Type B pancreatic cell (in vitro differentiated cells): Measurements from ENCODE around the gene RTN4IP1. TPM values are rescaled to one million over a fixed set of nuclear protein-coding genes. Genes with fewer than 3 reads are reported as not detected.

Experiments used
- DNase-seq: peaks from one replicate; pipeline ENCODE4 v3.0.0; 2021; ENCODE audit warnings: mixed read lengths; ENCODE audit not compliant: unreplicated experiment; ENCODE audit errors: extremely low spot score
- H3K27ac Mint-ChIP-seq: 2 replicates; pipeline ENCODE4 v1.8.0; 2021; ENCODE audit warnings: mild to moderate bottlenecking, mixed read lengths
- H3K27me3 Mint-ChIP-seq: 2 replicates; pipeline ENCODE4 v1.8.0; 2021; ENCODE audit warnings: mixed read lengths
- H3K36me3 Mint-ChIP-seq: 2 replicates; pipeline ENCODE4 v1.8.0; 2021; ENCODE audit warnings: mixed read lengths
- H3K4me1 Mint-ChIP-seq: one replicate; pipeline ENCODE4 v1.8.0; 2021; ENCODE audit warnings: mixed read lengths; ENCODE audit not compliant: unreplicated experiment
- H3K4me3 Mint-ChIP-seq: 2 replicates; pipeline ENCODE4 v1.8.0; 2021; ENCODE audit warnings: mild to moderate bottlenecking, mixed read lengths
- H3K9me3 Mint-ChIP-seq: 2 replicates; pipeline ENCODE4 v1.8.0; 2021; ENCODE audit warnings: mixed read lengths
- total RNA-seq: library from RNA; stranded (reverse); gene quantifications from 2 replicates; pipeline ENCODE4 v1.2.1, GENCODE V29; 2021; ENCODE audit warnings: low replicate concordance
- TF ChIP-seq, protein P1 (sequence below): fragments of 200-600 bp; sonication (generic); conservative IDR thresholded peaks from 2 replicates; pipeline ENCODE4 v1.5.0; 2021; ENCODE audit warnings: antibody characterized with exemption, mild to moderate bottlenecking

Gene RTN4IP1
- total RNA-seq, 1 donor from 2014 or later = 8.6 TPM

DNA sequence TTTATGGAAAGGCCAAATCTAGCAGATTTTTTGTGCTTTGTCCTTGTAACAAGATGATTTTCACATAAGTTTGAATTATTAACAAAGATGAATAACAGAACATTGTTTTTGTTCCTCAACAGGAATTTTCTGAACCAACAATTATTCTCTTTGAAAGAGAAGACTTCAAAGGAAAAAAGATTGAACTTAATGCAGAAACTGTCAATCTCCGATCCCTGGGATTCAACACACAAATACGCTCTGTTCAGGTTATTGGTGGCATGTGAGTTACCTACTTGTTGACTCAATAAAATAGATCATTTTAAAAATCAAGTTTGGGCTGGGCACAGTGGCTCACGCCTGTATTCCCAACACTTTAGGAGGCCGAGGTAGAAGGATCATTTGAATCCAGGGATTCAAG lies 70.9 kb downstream of the RTN4IP1 start:
- Mint-ChIP-seq H3K27me3 (no peaks in the 10 kb centered on the region), H3K27ac (no peak overlapping the region)

DNA sequence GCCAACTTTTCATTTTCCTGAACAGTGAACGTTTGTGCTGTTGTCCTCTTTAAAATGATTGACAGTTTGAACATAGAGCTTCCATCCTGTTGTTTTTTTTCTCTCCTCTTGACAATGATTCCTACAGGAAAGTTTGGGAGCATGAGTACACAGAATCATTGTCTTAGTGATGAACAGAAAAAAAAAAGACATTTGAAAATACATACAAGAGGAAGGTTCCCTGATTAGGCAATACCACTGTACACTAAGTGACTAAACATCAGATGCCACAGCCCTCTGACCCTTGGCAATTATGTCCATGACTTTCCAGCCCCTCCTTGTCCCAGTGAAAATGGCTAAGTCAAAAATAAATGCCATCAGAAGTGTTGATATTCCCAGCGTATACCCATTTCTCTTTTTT lies 71.5 kb downstream of the RTN4IP1 start:
- H3K27me3 Mint-ChIP-seq = no peaks in the 10 kb centered on the region
- no peak for DNase-seq
- H3K9me3 Mint-ChIP-seq = no peaks in the 10 kb centered on the region
- no peak overlapping the region for H3K4me3 Mint-ChIP-seq
- peaks cover 6% of the 10 kb centered on the region for H3K4me1 Mint-ChIP-seq
- no peaks in the 10 kb centered on the region for H3K36me3 Mint-ChIP-seq
- TF ChIP-seq, protein P1, sequence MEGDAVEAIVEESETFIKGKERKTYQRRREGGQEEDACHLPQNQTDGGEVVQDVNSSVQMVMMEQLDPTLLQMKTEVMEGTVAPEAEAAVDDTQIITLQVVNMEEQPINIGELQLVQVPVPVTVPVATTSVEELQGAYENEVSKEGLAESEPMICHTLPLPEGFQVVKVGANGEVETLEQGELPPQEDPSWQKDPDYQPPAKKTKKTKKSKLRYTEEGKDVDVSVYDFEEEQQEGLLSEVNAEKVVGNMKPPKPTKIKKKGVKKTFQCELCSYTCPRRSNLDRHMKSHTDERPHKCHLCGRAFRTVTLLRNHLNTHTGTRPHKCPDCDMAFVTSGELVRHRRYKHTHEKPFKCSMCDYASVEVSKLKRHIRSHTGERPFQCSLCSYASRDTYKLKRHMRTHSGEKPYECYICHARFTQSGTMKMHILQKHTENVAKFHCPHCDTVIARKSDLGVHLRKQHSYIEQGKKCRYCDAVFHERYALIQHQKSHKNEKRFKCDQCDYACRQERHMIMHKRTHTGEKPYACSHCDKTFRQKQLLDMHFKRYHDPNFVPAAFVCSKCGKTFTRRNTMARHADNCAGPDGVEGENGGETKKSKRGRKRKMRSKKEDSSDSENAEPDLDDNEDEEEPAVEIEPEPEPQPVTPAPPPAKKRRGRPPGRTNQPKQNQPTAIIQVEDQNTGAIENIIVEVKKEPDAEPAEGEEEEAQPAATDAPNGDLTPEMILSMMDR = no peak
- H3K27ac Mint-ChIP-seq = no peak overlapping the region

More for the DNA sequence above, 70.9 kb downstream of the RTN4IP1 start:
- Mint-ChIP-seq H3K36me3 (no peaks in the 10 kb centered on the region), H3K4me3 (no peak overlapping the region), H3K4me1 (peaks cover 6% of the 10 kb centered on the region), H3K9me3 (no peaks in the 10 kb centered on the region)
- TF ChIP-seq, protein P1 = no peak
- DNase-seq = no peak

DNA sequence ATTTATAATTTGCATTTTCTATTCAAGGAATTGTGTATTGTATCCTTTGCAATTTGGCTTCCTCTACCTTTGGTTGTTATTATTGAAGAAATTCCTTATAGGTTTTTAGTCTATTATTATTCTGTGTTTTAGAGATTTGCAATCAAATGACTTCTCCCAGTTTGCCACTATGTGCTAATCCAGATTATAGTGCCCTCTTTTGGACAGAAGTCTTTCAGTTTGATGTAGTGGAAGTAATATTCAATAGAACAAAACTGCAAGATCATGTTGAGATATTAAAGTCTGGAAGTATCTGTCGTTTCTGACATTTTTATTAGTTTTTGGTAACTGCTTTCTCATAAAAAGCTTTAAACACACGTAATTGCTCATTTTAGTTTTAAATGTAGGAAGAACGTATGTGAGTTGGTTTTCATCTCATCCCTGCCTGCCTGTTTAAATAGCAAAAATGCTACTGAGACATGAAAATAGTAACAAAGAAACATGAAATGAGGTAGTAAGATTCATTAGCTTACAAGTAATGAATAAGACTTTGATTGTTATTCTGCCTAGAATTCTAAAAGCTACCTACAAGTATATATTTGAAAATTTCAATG lies 72.8 kb downstream of the RTN4IP1 start:
- Mint-ChIP-seq H3K27ac (no peak overlapping the region), H3K9me3 (no peaks in the 10 kb centered on the region), H3K27me3 (no peaks in the 10 kb centered on the region), H3K4me3 (no peak overlapping the region), H3K36me3 (no peaks in the 10 kb centered on the region), H3K4me1 (no peaks in the 10 kb centered on the region)
- TF ChIP-seq, protein P1 = peak; percentile 28
- no peak for DNase-seq

DNA sequence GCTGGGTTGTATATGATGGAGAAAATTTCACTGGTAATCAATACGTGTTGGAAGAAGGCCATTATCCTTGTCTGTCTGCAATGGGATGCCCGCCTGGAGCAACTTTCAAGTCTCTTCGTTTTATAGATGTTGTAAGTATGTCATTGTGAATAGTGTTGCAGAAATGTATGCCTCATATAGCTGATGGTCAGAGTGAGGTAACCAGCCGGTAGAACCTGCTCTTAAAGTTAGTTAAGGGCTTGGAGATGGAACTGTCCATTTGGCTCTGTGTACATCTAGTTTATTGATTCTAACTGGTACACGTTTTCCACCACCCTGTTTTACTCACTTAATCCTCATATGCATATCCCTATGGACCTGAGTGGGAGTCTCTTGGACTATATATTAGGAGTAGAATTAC lies 73.5 kb downstream of the RTN4IP1 start:
- H3K4me1 Mint-ChIP-seq = no peaks in the 10 kb centered on the region

DNA sequence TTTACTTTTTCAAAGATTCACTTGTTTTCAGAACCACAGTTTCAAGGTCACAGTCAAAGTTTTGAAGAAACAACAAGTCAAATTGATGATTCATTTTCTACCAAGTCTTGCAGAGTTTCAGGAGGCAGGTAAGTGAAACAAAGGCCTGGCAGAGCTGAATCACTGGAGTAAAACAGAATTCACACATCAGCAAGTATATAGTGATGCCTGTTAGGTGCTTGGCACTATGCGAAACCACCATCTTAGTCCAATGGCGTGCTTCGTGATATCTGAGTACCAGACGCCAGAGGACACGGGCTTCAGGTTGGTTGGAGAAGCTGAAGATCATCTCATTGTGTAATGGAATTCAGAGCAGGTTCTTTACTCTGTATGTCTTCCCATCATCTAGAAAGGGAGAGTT lies 75.9 kb downstream of the RTN4IP1 start:
- no peaks in the 10 kb centered on the region for H3K36me3 Mint-ChIP-seq
- H3K4me1 Mint-ChIP-seq = no peaks in the 10 kb centered on the region
- TF ChIP-seq, protein P1 = no peak
- no peak overlapping the region for H3K27ac Mint-ChIP-seq
- peaks cover 4% of the 10 kb centered on the region for H3K9me3 Mint-ChIP-seq
- no peak for DNase-seq
- no peaks in the 10 kb centered on the region for H3K27me3 Mint-ChIP-seq
- no peak overlapping the region for H3K4me3 Mint-ChIP-seq

More for the DNA sequence above, 73.5 kb downstream of the RTN4IP1 start:
- no peaks in the 10 kb centered on the region for H3K27me3 Mint-ChIP-seq
- H3K9me3 Mint-ChIP-seq = peaks cover 4% of the 10 kb centered on the region
- H3K36me3 Mint-ChIP-seq = no peaks in the 10 kb centered on the region
- no peak for DNase-seq
- no peak overlapping the region for H3K27ac Mint-ChIP-seq
- TF ChIP-seq, protein P1 = no peak
- no peak overlapping the region for H3K4me3 Mint-ChIP-seq

DNA sequence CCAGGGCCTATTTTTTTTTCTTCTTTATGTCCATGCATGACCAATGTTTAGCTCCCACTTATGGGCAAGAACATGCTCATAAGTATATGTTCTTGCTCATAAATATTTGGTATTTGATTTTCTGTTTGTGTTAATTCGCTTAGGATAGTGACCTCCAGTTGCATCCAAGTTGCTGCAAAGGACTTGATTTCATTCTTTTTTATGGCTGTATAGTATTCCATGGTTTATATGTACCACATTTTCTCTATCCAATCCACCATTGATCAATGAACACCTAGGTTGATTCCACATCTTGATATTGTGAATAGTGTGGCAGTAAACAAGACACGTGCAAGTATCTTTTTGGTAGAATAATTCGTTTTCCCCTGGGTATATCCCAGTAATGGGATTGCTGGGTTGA lies 78.1 kb downstream of the RTN4IP1 start:
- H3K27ac Mint-ChIP-seq = no peak overlapping the region
- H3K4me1 Mint-ChIP-seq = peaks cover 17% of the 10 kb centered on the region
- H3K36me3 Mint-ChIP-seq = no peaks in the 10 kb centered on the region
- H3K9me3 Mint-ChIP-seq = peaks cover 4% of the 10 kb centered on the region
- TF ChIP-seq, protein P1 = no peak
- no peaks in the 10 kb centered on the region for H3K27me3 Mint-ChIP-seq
- H3K4me3 Mint-ChIP-seq = no peak overlapping the region
- DNase-seq = no peak
